Activated CD4-positive, alpha-beta T cell treated with anti-CD3 and anti-CD28 coated beads for 24 hours (primary cell): ENCODE data around the gene FMNL3.
"Not testable (repeated sequence)": the region's sequence is repeated elsewhere in the genome, so short reads cannot be mapped to it uniquely, and the experiment has no call there.

ENCODE experiments used
- DNase-seq, 2 donors: peaks; one replicate each; pipeline ENCODE4 v3.0.0-alpha.2; 2020; ENCODE audit warnings: low read depth in 2 of 2

FMNL3 gene

GRCh38 chr12:49632401-49632800, 74.8 kb downstream of the FMNL3 start:
- no peak for DNase-seq

GRCh38 chr12:49631336-49631907, 75.8 kb downstream of the FMNL3 start:
- DNase-seq, result no peak

- DNase-seq, result no peak
These were observed 79.3 kb downstream of the FMNL3 start for GRCh38 chr12:49627752-49628360.

GRCh38 chr12:49626836-49627235, 80.4 kb downstream of the FMNL3 start:
- DNase-seq, result no peak

GRCh38 chr12:49626169-49626835, 80.9 kb downstream of the FMNL3 start:
- DNase-seq, result peak in 1 of 2 donors; percentile 23

- DNase-seq, result no peak
These were observed 82.2 kb downstream of the FMNL3 start for GRCh38 chr12:49624921-49625577.

- peak; percentile 65 to 73 for DNase-seq
These were observed 83.9 kb downstream of the FMNL3 start, which contains the start of gene PRPF40B for GRCh38 chr12:49623142-49623904. Gene PRPF40B (plus strand): TSS chr12:49623561. CDS start chr12:49623591, 30 bp downstream.

- peak; percentile 6 to 14 for DNase-seq
These were observed 84.6 kb downstream of the FMNL3 start for GRCh38 chr12:49622501-49623141.

GRCh38 chr12:49621651-49622500, 85.3 kb downstream of the FMNL3 start:
- peak in 1 of 2 donors; percentile 11 for DNase-seq

- DNase-seq, result no peak
These were observed 87.9 kb downstream of the FMNL3 start for GRCh38 chr12:49619286-49619685.

- DNase-seq, result no peak
These were observed 88.6 kb downstream of the FMNL3 start for GRCh38 chr12:49618576-49618975.

GRCh38 chr12:49616533-49617219, 90.5 kb downstream of the FMNL3 start:
- no peak for DNase-seq

- no peak for DNase-seq
These were observed 91.5 kb downstream of the FMNL3 start for GRCh38 chr12:49615725-49616124.

GRCh38 chr12:49612210-49612609, 95.0 kb downstream of the FMNL3 start:
- no peak for DNase-seq

- not testable (repeated sequence) for DNase-seq
These were observed 96.4 kb downstream of the FMNL3 start for GRCh38 chr12:49610785-49611184.

- DNase-seq, result no peak
These were observed 97.4 kb downstream of the FMNL3 start for GRCh38 chr12:49609875-49610154.

- no peak for DNase-seq
These were observed 97.9 kb downstream of the FMNL3 start for GRCh38 chr12:49609059-49609874.

- not testable (repeated sequence) for DNase-seq
These were observed 101.7 kb downstream of the FMNL3 start, which contains the start of gene FAM186B for GRCh38 chr12:49605539-49605938. Gene FAM186B (minus strand): TSS chr12:49605639. CDS start chr12:49605477, 162 bp downstream.

- no peak for DNase-seq
These were observed 102.3 kb downstream of the FMNL3 start for GRCh38 chr12:49604856-49605255.
